Activated naive CD4-positive, alpha-beta T cell treated with anti-CD3 and anti-CD28 coated beads, Interleukin-2, amount 10 ng/mL, durations not matched to agents 7 days and 5 days (primary cell): ENCODE data around the gene NOPCHAP1.

Experiments used
- CTCF ChIA-PET: fragments of 350-600 bp; sonication (Branson Sonifier 250); formaldehyde crosslinking; loops from one replicate; lab custom pipeline; 2021; ENCODE audit warnings: antibody characterized with exemption; lab: Charles Lee
- DNase-seq: peaks from one replicate; pipeline ENCODE4 v3.0.0-alpha.2; 2020
- H3K27ac Mint-ChIP-seq: one replicate; pipeline ENCODE4 v1.8.0; 2021; ENCODE audit warnings: mild to moderate bottlenecking, moderate library complexity, mixed read lengths
- H3K27me3 Mint-ChIP-seq: one replicate; pipeline ENCODE4 v1.8.0; 2021; ENCODE audit warnings: mild to moderate bottlenecking, mixed read lengths
- H3K36me3 Mint-ChIP-seq: one replicate; pipeline ENCODE4 v1.8.0; 2021; ENCODE audit warnings: mixed read lengths
- H3K4me1 Mint-ChIP-seq: one replicate; pipeline ENCODE4 v1.8.0; 2021; ENCODE audit warnings: mixed read lengths
- H3K4me3 Mint-ChIP-seq: one replicate; pipeline ENCODE4 v1.8.0; 2021; ENCODE audit warnings: mild to moderate bottlenecking, moderate library complexity, mixed read lengths
- H3K9me3 Mint-ChIP-seq: one replicate; pipeline ENCODE4 v1.8.0; 2021; ENCODE audit warnings: mixed read lengths

Gene NOPCHAP1

DNA sequence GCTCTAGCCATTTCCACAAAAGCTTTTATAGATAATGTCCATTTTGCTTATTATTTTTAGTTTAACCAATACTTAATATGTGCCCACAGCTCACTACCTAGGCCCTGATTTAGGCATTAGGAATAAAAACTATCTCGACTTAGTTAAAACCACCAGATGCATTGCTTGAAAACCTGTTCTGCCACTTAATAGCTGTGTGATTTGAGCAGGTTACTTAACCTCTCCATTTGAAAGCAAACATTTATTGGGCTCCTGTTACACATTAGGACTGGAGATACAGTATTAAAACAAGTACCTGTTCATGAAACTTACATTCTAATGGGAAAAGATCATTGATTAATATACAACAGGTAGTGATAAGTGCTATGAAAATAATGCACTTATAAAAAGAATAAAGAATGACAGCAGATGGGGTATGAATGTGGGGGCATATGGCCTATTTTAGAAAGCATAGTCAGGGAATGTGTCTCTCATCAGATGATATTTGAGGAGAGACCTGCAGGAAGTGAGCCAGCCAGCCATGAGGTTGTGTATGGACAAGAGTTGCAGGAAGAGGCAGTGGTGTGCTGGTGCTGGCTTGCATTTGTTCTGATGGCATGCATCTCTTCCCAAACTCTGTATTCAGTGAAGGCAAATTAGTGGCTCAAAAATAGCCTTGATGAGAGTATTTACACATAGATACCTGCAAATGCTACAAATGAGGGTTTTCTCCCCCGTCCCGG is 34.3 kb downstream of the NOPCHAP1 start:
- H3K9me3 Mint-ChIP-seq, result no peaks in the 10 kb centered on the region
- CTCF ChIA-PET, result no interaction called here
- H3K4me3 Mint-ChIP-seq, result no peak overlapping the region
- DNase-seq, result no peak
- no peaks in the 10 kb centered on the region for H3K4me1 Mint-ChIP-seq
- H3K27ac Mint-ChIP-seq, result no peak overlapping the region
- no peaks in the 10 kb centered on the region for H3K27me3 Mint-ChIP-seq
- peaks cover 3% of the 10 kb centered on the region for H3K36me3 Mint-ChIP-seq

DNA sequence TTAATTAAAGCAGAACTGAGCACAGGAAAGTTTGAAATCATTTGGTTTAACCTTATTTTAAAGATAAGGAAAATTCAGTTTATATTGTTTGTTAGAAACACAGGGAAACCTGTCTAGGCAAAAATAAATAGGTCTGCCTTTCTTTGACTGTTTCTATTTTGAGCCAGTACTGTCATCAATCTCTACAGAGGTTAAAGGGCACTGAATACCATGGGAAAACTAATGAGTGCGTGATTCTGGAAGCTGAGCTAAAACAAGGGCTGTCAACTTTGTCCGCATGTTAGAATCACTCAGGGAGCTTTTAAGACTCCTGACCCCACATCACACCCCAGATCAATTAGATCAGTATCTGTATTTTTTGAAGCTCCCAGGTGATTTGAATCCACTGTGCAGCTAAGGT is 38.8 kb downstream of the NOPCHAP1 start:
- DNase-seq, result no peak
- no peaks in the 10 kb centered on the region for H3K27me3 Mint-ChIP-seq
- no peaks in the 10 kb centered on the region for H3K36me3 Mint-ChIP-seq
- H3K27ac Mint-ChIP-seq, result no peak overlapping the region
- H3K9me3 Mint-ChIP-seq, result no peaks in the 10 kb centered on the region
- H3K4me3 Mint-ChIP-seq, result no peak overlapping the region
- CTCF ChIA-PET, result no interaction called here
- no peaks in the 10 kb centered on the region for H3K4me1 Mint-ChIP-seq

DNA sequence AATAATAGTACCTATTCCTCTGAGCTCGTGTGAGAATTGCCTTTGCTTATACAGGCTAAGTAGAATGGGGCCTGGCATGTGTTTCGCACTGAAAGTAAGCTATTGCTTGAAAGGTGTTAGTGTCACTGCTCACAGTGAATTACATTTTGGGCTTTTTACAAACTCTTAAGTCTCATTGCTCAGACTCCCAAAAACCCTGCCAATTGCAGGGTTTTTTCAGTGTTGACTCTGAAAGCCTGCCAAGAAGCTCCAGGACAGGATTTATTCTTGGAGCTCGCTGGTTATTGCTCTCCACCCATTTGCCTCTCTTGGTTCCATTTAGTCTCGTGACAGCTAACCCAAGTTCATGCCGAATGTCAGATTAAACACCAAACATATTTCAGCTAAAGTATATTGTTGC is 39.8 kb downstream of the NOPCHAP1 start:
- no peak for DNase-seq
- no peaks in the 10 kb centered on the region for H3K9me3 Mint-ChIP-seq
- CTCF ChIA-PET, result no interaction called here

DNA sequence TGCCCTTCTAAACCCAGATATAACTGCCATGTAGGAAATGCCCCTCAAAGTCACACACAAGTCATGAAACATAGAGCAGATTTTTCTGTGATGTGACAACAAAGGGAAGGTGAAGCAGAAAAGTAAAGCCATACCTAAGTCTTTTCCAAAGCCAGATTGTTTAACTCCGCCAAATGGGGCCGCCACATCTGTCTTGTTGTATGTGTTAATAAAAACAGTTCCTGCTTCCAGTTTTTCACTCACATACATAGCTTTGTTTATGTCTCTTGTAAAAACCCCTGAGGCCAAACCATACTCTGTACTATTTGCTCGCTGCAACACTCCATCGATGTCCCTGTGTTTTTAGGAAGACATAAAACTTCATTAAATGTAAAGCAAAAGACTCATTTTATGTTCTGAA is 40.3 kb downstream of the NOPCHAP1 start:
- DNase-seq, result no peak
- Mint-ChIP-seq H3K4me3 (no peak overlapping the region), H3K27me3 (no peaks in the 10 kb centered on the region), H3K27ac (no peak overlapping the region), H3K9me3 (no peaks in the 10 kb centered on the region), H3K36me3 (peaks cover 2% of the 10 kb centered on the region), H3K4me1 (peaks cover 7% of the 10 kb centered on the region)
- CTCF ChIA-PET, result no interaction called here

More for the DNA sequence above, 39.8 kb downstream of the NOPCHAP1 start:
- peaks cover under 1% of the 10 kb centered on the region for H3K36me3 Mint-ChIP-seq
- H3K4me1 Mint-ChIP-seq, result peaks cover 2% of the 10 kb centered on the region
- no peaks in the 10 kb centered on the region for H3K27me3 Mint-ChIP-seq
- no peak overlapping the region for H3K4me3 Mint-ChIP-seq
- no peak overlapping the region for H3K27ac Mint-ChIP-seq

DNA sequence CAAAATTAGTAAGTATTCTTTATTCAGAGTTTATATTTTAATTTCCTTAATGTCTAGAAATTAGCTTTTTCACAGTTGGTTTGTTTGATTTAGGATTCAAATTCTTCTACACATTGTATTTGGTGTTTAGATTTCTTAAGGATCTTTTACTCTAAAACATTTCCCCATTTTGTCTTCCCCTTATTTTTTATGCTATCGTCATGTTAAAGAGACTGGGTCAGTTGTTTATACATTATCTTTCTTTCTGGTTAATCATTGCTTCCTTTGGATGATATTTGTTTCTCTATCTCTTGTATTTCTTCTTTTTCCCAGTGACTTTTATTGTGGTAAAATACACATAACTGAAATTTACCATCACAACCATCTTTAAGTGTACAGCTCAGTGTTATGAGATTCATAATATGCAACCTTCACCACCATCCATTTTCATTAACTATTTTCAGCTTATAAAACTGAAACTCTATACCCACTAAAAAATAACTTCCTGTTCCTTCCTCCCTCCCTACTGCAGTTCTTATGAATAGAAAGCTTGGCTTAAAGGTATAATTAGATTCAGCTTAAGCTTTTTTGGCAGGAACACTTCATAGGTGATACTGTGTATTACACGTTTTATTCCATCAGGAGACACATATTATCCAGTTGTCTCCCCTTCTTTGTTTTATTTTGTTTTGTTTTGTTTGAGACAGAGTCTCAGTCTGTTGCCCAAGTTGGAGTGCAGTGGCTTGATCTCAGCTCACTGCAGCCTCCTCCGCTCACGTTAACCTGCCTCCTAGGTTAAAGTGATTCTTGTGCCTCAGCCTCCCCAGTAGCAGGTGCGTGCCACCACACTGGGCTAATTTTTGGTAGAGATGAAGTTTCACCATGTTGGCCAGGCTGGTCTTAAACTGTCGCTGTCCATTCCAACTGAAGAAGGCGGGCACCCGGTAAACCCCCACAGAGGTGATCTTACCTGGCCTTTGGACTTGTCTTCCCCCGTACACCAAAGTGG is 45.0 kb downstream of the NOPCHAP1 start:
- Mint-ChIP-seq H3K27me3 (no peaks in the 10 kb centered on the region), H3K27ac (peak overlapping the region; percentile 50), H3K4me3 (no peak overlapping the region), H3K36me3 (peaks cover 4% of the 10 kb centered on the region), H3K4me1 (peaks cover 27% of the 10 kb centered on the region), H3K9me3 (peaks cover 2% of the 10 kb centered on the region)
- CTCF ChIA-PET, result no interaction called here
- DNase-seq, result no peak

DNA sequence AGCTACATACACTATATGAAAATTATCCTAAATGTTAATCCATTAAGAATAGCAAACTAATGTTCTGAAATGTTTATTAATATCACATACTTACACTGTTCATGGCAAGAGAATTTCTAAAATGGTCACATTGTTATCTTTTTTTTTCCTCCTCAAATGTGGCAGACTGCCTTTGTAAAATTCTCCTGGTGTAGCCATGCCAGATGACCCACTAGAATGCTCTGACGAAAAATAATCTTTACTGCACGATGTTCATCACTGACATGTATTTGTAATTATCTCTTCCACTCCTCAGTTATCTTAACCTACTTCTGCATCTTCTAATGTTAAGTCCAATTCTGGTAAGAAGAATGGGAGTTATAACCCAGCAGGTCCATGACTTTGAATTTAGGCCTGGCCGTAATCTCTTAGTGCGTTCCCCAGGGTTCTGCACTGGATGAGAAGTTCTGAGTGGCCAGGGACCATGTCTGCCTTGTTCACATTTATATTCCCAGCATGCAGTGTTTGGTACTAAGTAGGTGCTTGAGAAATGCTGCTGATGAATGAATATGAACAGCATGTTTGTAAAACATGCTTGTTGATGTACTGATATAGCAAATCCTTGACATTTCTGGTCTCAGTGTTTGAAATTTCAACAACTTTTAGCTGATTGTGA is 46.7 kb downstream of the NOPCHAP1 start:
- Mint-ChIP-seq H3K36me3 (peaks cover 4% of the 10 kb centered on the region), H3K9me3 (peaks cover 2% of the 10 kb centered on the region), H3K4me3 (no peak overlapping the region), H3K27me3 (no peaks in the 10 kb centered on the region), H3K27ac (no peak overlapping the region), H3K4me1 (peaks cover 37% of the 10 kb centered on the region)
- no peak for DNase-seq
- CTCF ChIA-PET, result no interaction called here

DNA sequence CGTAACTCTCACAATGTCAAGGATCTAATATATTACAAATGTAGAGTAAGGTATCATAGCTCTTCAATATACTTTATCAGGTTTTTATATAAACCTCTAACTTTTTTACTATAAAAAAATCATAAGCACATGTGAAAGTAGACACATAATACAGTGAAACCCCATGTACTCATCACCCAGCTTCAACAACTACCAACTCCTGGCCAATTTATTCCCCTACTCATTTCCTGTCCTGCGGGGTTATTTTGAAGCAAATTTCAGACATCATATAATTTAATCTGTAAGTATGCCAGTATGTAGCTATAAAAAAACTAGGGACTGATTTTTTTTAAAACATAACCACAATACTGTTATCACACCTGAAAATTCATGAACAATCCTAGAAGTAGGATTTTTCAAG is 47.7 kb downstream of the NOPCHAP1 start:
- H3K9me3 Mint-ChIP-seq, result peaks cover 2% of the 10 kb centered on the region
- H3K27ac Mint-ChIP-seq, result no peak overlapping the region
- H3K4me1 Mint-ChIP-seq, result peaks cover 43% of the 10 kb centered on the region
- H3K36me3 Mint-ChIP-seq, result peaks cover 4% of the 10 kb centered on the region
- no peaks in the 10 kb centered on the region for H3K27me3 Mint-ChIP-seq
- DNase-seq, result no peak
- H3K4me3 Mint-ChIP-seq, result no peak overlapping the region
- CTCF ChIA-PET, result interaction anchor here (1.0 kb wide), 1 partner anchor 20 kb away, joined by 3 read pairs; no protein-coding TSS in a partner anchor
